ENCODE data around the gene SLC45A3.

GRCh38 chr1:205630651-205631009, 49.7 kb downstream of the SLC45A3 start:
- TF ChIP-seq CTCF (IDR thresholded peaks at IDR 0.05 in 4 of 5, conservative IDR thresholded peaks at IDR 0.05 in 1 of 5) (no peak), POLR2A (IDR thresholded peaks at IDR 0.05) (no peak)
